Hepatocyte (in vitro differentiated cells): ENCODE results near the gene ADGB.

Source experiments
- CTCF ChIP-seq: fragments of 200-600 bp; sonication (generic); IDR thresholded peaks from 2 replicates; pipeline ENCODE4 v1.5.1; 2016; ENCODE audit warnings: antibody characterized with exemption, mild to moderate bottlenecking; ENCODE audit not compliant: poor library complexity
- EZH2 ChIP-seq: fragments of 200-600 bp; sonication (generic); IDR thresholded peaks from 2 replicates; pipeline ENCODE4 v1.6.1; 2016; ENCODE audit warnings: antibody characterized with exemption, mild to moderate bottlenecking, borderline replicate concordance
- EZH2phosphoT487 ChIP-seq: fragments of 200-600 bp; sonication (generic); IDR thresholded peaks from one replicate; pipeline ENCODE4 v1.6.1; 2018; ENCODE audit warnings: antibody characterized with exemption, mild to moderate bottlenecking, low read depth, moderate library complexity; ENCODE audit not compliant: unreplicated experiment, severe bottlenecking

- TF ChIP-seq CTCF: no peak
- no peak for TF ChIP-seq EZH2phosphoT487
- no peak for TF ChIP-seq EZH2
These were observed 47.9 kb upstream of the ADGB start for GRCh38 chr6:146550911-146551310.
